Immature natural killer cell (primary cell): Measurements from ENCODE around the gene OGDHL. TPM values are rescaled to one million over a fixed set of nuclear protein-coding genes. Genes with fewer than 3 reads are reported as not detected.

Experiments used
- DNase-seq, 3 donors: peaks; one replicate each; pipeline ENCODE4 v3.0.0; 2022; ENCODE audit warnings: mixed read lengths in 1 of 3
- H3K27ac Mint-ChIP-seq, 6 donors: one replicate each; pipeline ENCODE4 v1.8.0; 2020; ENCODE audit warnings: mixed read lengths in 6 of 6, mild to moderate bottlenecking in 5 of 6, inconsistent platforms in 4 of 6, moderate library complexity in 3 of 6
- H3K27me3 Mint-ChIP-seq, 3 donors: one replicate each; pipeline ENCODE4 v1.8.0; 2020 to 2021; ENCODE audit warnings: low read depth in 3 of 3, mild to moderate bottlenecking in 3 of 3, mixed read lengths in 3 of 3, moderate library complexity in 3 of 3, inconsistent platforms in 1 of 3
- H3K36me3 Mint-ChIP-seq, 3 donors: one replicate each; pipeline ENCODE4 v1.8.0; 2020; ENCODE audit warnings: mixed read lengths in 3 of 3, inconsistent platforms in 2 of 3, mild to moderate bottlenecking in 2 of 3
- H3K4me1 Mint-ChIP-seq, 2 donors: one replicate each; pipeline ENCODE4 v1.8.0; 2020; ENCODE audit warnings: inconsistent platforms in 2 of 2, mild to moderate bottlenecking in 2 of 2, mixed read lengths in 2 of 2, moderate library complexity in 1 of 2
- H3K4me3 Mint-ChIP-seq, 5 donors: one replicate each; pipeline ENCODE4 v1.8.0; 2020; ENCODE audit warnings: mild to moderate bottlenecking in 5 of 5, mixed read lengths in 5 of 5, inconsistent platforms in 3 of 5, moderate library complexity in 3 of 5
- H3K9me3 Mint-ChIP-seq, 6 donors: one replicate each; pipeline ENCODE4 v1.8.0; 2020; ENCODE audit warnings: mild to moderate bottlenecking in 6 of 6, mixed read lengths in 6 of 6, inconsistent platforms in 4 of 6, moderate library complexity in 3 of 6
- polyA plus RNA-seq, 3 donors: library from polyadenylated mRNA; unstranded; fragments of 300-500 nt; fragmentation: Illumina TruSeq; gene quantifications; one replicate each; pipeline ENCODE4 v1.2.3, GENCODE V29; 2021

OGDHL gene
- polyA plus RNA-seq, 3 donors from 2014 or later = not detected

DNA sequence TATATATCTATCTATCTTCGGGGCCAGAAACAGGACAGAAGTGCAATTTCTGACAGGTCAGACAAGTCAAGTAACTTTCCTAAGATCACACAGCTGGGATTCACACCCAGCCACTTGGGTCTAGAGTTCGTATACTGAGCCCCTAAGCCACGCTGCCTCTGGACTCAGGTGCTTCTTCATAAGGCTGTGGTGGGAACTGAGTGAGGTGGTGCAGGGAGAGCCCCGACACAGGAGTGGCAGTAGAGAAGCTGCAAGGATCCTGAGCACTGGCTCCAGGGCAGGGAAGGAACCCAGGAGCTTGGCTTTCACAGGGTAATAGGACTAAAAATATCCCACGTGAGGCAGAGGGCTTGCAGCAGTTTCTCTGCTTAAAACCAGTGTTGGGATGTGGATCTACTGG is 48.9 kb downstream of the OGDHL start:
- Mint-ChIP-seq H3K9me3 (peaks cover 0 to 2% (median under 1%) of the 10 kb centered on the region in 6 donors), H3K4me3 (no peak overlapping the region), H3K4me1 (no peaks in the 10 kb centered on the region), H3K27ac (no peak overlapping the region), H3K36me3 (no peaks in the 10 kb centered on the region), H3K27me3 (peaks cover 0 to 6% (median 2%) of the 10 kb centered on the region in 3 donors)
- no peak for DNase-seq

DNA sequence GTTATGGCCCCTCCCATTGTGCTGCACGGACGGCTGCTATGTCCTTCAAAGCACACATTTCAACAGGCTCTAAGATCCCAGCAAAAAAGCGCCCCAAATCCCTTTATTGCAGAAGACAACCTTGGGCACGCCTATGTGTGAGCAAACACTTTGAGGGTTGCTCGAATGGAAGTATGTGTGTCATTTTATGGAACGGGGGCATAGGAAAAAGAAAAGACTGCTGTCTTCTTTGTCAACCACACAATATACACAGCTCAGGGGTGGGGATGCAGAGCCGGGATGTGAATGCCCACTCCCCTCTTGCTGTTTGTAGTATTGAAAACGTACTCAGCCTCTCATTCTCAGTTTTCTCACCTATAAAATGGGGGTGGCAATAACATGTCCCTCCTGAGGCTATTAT is 50.6 kb downstream of the OGDHL start:
- H3K36me3 Mint-ChIP-seq = no peaks in the 10 kb centered on the region
- H3K9me3 Mint-ChIP-seq = peaks cover 0 to 2% (median under 1%) of the 10 kb centered on the region in 6 donors
- DNase-seq = no peak
- no peaks in the 10 kb centered on the region for H3K27me3 Mint-ChIP-seq
- H3K27ac Mint-ChIP-seq = no peak overlapping the region
- no peak overlapping the region for H3K4me3 Mint-ChIP-seq
- H3K4me1 Mint-ChIP-seq = no peaks in the 10 kb centered on the region

DNA sequence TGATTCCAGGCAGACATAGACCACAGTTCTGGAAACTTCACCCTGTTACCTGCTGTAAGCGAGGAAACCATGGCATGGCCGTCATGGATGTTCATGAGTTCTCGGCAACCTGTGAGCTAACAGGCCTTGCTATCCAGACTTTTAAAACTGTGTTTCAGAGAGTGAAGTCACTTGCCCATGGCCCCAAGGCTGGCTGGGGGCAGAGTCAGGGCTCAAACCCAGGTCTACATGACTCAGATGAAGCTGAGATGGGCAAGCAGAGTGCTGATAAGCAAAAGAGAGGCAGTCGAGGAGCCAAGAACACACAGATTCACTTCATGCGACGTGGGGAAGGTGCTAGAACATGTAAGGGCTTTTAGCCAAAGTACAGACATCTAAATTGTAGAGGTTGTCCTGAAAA is 51.2 kb downstream of the OGDHL start:
- Mint-ChIP-seq H3K4me1 (no peaks in the 10 kb centered on the region), H3K4me3 (no peak overlapping the region), H3K9me3 (peaks cover 0 to 2% (median under 1%) of the 10 kb centered on the region in 6 donors), H3K36me3 (no peaks in the 10 kb centered on the region), H3K27ac (no peak overlapping the region), H3K27me3 (no peaks in the 10 kb centered on the region)
- no peak for DNase-seq

DNA sequence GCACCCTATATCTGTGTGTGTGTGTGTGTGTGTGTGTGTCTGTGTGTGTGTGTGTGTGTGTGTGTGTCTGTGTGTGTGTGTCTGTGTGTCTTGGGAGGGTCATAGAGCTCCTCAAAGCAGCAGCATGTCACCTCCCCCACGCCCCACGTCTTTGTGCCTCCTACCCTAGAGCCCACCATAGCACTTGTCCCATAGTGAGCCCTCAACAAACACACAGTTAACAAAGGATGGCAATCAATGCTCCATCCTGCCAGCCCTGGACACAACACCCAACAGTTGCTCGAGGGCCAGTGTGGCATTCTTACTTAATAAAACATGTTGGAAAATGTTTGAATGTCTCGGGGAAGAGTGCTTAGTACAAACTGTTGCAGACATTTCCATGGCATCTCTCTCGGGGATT is 52.2 kb downstream of the OGDHL start:
- no peak for DNase-seq
- Mint-ChIP-seq H3K4me3 (no peak overlapping the region), H3K36me3 (no peaks in the 10 kb centered on the region), H3K4me1 (no peaks in the 10 kb centered on the region), H3K9me3 (peaks cover 0 to 2% (median under 1%) of the 10 kb centered on the region in 6 donors), H3K27me3 (no peaks in the 10 kb centered on the region), H3K27ac (no peak overlapping the region)

DNA sequence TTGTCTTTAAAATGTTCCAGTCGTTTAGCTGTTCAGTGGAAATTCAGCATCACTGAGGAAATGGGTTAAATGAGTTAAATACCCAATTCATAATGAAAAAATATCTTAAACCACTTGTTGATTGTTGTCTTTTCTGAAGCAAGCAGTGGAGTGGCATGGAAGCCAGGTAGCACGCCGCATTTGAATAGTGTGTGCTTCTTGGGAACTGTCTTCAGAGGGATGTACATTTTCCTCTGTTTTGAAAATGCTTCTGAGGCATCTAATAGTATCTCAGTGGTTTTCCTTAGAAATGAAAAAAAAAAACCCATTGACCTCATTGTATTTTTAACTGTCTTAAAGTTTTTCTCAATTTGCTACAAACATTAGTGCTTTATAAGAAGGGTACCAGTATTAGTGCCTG is 54.5 kb downstream of the OGDHL start:
- H3K4me1 Mint-ChIP-seq = no peaks in the 10 kb centered on the region
- no peaks in the 10 kb centered on the region for H3K36me3 Mint-ChIP-seq
- H3K4me3 Mint-ChIP-seq = no peak overlapping the region
- H3K9me3 Mint-ChIP-seq = no peaks in the 10 kb centered on the region
- DNase-seq = no peak
- H3K27ac Mint-ChIP-seq = no peak overlapping the region
- peaks cover 0 to 2% (median 2%) of the 10 kb centered on the region in 3 donors for H3K27me3 Mint-ChIP-seq

DNA sequence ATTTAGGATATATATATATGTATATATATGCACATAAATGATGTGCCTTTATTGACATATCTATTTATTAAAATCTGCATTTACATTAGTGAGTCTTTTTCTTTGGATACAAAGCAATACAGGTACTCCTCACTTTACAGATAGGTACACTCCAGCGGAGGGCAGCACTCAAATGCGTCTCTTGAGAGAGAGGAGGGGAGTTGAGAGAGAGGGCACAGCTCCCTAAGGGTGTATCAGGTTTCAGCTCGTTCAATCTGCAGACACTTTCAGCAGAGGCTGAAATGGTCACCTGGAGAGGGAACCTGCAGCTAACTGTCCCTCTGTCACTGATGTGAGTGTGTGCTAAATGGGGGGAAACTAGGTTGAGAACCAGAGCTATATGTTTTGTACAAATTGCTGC is 61.1 kb downstream of the OGDHL start:
- no peak for DNase-seq
- Mint-ChIP-seq H3K36me3 (no peaks in the 10 kb centered on the region), H3K4me1 (no peaks in the 10 kb centered on the region), H3K4me3 (no peak overlapping the region), H3K27me3 (peaks cover 0 to 5% (median 4%) of the 10 kb centered on the region in 3 donors), H3K9me3 (no peaks in the 10 kb centered on the region), H3K27ac (no peak overlapping the region)

DNA sequence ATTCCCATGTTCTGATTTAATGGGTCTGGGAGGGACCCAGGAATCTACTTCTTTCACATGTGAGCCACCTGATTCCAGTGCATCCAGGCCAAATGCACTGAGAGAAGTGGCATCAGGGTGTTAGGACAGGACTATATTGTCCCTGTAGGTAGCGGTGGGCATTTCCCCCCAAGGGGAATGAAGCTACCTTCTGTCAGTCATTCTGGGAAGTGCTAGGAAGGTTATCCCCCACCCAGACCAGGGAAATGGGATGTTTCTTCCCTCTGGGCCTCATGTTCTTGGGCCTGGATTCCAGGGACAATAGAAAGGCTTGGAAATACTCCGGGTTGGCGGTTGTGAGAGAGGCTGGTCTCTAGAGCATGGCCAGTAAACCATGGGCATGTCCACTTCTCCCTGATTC is 61.9 kb downstream of the OGDHL start:
- DNase-seq = no peak
- no peak overlapping the region for H3K27ac Mint-ChIP-seq
- peaks cover 0 to 5% (median 4%) of the 10 kb centered on the region in 3 donors for H3K27me3 Mint-ChIP-seq
- no peaks in the 10 kb centered on the region for H3K9me3 Mint-ChIP-seq
- no peaks in the 10 kb centered on the region for H3K4me1 Mint-ChIP-seq
- H3K4me3 Mint-ChIP-seq = no peak overlapping the region
- no peaks in the 10 kb centered on the region for H3K36me3 Mint-ChIP-seq

DNA sequence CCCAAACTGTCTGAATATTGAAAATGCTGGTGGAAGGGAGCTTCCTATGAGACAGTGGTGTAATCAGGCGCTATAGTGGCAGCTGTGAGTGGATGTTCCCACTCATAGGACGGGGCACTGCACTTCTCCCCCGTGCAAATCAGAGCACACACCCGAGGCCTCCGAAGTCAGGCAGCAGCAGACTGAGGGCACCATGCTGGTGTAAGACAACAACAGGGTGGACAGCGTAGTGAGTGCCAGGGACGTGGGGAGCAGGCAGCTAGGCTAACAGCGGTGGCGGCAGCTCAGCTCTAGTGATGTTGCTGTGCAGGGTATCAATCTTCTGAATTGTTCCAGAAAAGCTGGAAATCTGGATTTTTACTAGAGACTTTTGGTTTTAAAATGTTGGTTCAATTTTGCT is 63.4 kb downstream of the OGDHL start:
- H3K27ac Mint-ChIP-seq = no peak overlapping the region
- peaks cover under 1 to 5% (median 2%) of the 10 kb centered on the region in 3 donors for H3K27me3 Mint-ChIP-seq
- no peak for DNase-seq
- no peaks in the 10 kb centered on the region for H3K36me3 Mint-ChIP-seq
- H3K4me3 Mint-ChIP-seq = no peak overlapping the region
- no peaks in the 10 kb centered on the region for H3K4me1 Mint-ChIP-seq
- no peaks in the 10 kb centered on the region for H3K9me3 Mint-ChIP-seq

DNA sequence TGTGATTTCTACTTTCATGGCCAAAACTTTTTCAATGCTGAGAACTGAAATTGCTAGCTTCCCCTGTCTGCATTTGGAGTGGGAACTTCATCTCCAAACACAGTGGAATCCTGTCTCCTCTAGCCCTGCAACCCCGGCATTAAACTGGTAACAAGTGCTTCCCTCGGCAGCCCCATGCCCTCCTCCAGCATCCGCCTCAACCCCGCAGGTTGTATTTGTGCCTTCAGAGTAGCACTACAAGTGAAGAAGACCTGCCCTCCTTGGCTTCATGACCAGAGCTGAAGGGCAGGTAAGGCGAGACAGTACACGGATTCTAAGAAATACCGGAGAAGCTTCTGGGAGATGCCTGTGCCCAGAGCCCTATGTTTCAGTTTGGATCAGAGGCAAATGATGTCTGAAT is 65.8 kb downstream of the OGDHL start:
- H3K27ac Mint-ChIP-seq = no peak overlapping the region
- no peaks in the 10 kb centered on the region for H3K4me1 Mint-ChIP-seq
- no peaks in the 10 kb centered on the region for H3K9me3 Mint-ChIP-seq
- H3K36me3 Mint-ChIP-seq = no peaks in the 10 kb centered on the region
- peaks cover 1 to 10% (median 3%) of the 10 kb centered on the region in 3 donors for H3K27me3 Mint-ChIP-seq
- H3K4me3 Mint-ChIP-seq = no peak overlapping the region
- DNase-seq = no peak

DNA sequence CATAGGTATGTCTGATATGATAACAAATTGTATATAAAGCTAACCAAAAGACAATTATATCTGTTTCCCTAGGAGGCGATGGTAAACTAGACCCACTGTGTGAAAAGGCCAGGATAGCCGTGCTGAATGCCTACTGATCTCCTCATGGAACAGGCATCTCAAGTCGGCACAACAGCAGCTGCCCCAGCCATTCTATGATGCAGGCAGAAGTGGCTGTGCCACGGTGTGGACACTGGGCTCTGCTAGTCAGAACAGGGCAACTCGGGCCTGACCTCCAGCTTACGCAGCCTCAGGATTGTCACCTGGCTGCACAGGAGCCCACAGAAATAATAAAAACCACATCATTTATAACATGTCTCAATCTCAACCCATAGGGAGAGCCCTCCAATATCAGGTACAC is 67.7 kb downstream of the OGDHL start:
- H3K4me1 Mint-ChIP-seq = no peaks in the 10 kb centered on the region
- peaks cover 0 to 5% (median under 1%) of the 10 kb centered on the region in 6 donors for H3K9me3 Mint-ChIP-seq
- no peaks in the 10 kb centered on the region for H3K36me3 Mint-ChIP-seq
- no peak overlapping the region for H3K27ac Mint-ChIP-seq
- no peak overlapping the region for H3K4me3 Mint-ChIP-seq
- no peak for DNase-seq
- H3K27me3 Mint-ChIP-seq = peaks cover 2 to 15% (median 8%) of the 10 kb centered on the region in 3 donors

DNA sequence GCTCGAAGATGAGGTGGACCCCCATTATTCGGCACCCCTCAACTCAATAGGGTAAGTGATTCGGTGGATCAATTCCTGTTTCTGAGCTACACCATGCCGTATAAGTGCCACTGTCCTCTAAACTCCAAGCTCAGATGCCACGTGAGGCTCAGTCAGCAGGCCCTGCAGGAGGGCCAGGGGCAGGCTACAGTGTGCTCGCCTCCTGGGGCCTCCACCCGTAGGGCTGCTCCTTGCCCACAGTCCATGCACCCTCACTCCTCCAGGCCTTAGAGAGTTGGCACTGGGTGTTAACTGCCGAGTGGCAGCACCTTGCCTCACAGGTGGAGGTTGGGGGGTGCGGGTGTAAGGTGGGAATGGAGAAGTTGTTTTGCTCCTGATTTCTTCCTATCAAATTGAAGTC is 70.5 kb downstream of the OGDHL start:
- Mint-ChIP-seq H3K27ac (no peak overlapping the region), H3K9me3 (peaks cover 0 to 17% (median 11%) of the 10 kb centered on the region in 6 donors), H3K4me3 (no peak overlapping the region), H3K36me3 (peaks cover 0 to 4% (median 0%) of the 10 kb centered on the region in 3 donors), H3K27me3 (peaks cover 7 to 27% (median 19%) of the 10 kb centered on the region in 3 donors), H3K4me1 (no peaks in the 10 kb centered on the region)
- no peak for DNase-seq

DNA sequence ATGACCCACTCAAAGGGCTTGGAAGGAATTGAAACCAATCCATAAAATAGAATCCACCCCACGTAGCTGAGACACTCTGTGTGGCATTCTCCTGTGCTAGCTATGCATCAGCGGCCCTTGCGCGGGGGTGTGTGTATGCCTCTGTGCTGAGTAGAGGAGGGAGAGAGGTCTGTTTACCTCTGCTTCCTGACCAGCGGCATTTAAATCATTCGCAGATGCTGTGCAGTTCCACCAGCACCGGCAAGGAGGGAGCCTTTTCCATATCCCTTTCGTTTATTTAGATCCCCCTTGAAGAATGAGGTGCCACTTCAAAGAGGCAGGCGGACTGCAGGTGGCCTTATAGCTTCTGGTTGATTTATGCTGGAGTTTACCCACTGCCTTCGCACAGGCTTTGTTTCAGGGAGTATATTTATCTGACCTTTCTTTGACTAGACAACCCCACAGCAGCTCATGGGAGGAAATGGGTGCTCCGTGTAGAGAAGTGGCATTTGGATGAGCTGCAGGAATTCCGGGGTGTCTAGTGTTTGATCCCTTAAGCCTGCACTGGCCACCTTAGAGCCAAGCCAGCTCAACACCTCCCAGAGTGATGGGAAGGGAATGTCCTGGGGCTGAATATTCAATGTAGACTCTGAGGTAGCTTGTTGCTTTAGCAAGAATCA is 71.3 kb downstream of the OGDHL start:
- H3K9me3 Mint-ChIP-seq = peaks cover 0 to 24% (median 14%) of the 10 kb centered on the region in 6 donors
- no peak overlapping the region for H3K27ac Mint-ChIP-seq
- H3K36me3 Mint-ChIP-seq = peaks cover 0 to 4% (median 0%) of the 10 kb centered on the region in 3 donors
- no peak for DNase-seq
- no peaks in the 10 kb centered on the region for H3K4me1 Mint-ChIP-seq
- H3K27me3 Mint-ChIP-seq = peaks cover 7 to 27% (median 22%) of the 10 kb centered on the region in 3 donors
- H3K4me3 Mint-ChIP-seq = no peak overlapping the region

DNA sequence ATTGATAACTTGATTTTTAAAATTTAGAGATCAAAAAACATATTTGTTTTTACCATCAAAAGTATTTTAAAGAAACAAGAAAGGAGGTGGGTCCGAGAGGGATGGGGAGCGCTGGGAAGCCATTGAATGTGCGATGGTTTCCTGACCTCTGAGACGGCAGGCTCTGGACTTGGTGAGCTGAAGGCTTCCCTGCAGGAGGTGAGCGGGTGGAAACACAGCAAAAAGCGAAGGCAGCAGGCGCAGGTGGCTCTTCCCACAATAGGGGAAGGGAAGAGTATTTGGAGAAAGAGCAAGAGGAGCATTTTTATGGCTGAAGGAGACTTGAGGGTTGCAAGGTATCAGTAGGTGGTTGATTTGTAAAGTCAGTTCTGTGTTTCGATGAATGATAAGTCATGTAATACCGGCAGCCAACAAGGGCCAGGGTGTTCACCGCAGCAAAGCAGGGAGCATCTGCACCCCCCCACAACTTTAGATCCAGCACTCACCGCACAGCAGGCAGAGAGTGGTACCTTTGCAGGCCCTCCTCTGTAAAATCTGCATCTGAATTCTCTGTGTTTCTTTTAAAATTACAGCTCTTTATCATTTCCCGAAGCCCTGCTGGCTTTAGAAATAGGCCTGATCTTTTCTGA is 72.1 kb downstream of the OGDHL start:
- H3K4me1 Mint-ChIP-seq = no peaks in the 10 kb centered on the region
- peak overlapping the region in 1 of 5 donors; percentile 2 for H3K4me3 Mint-ChIP-seq
- peaks cover 0 to 4% (median 0%) of the 10 kb centered on the region in 3 donors for H3K36me3 Mint-ChIP-seq
- H3K9me3 Mint-ChIP-seq = peaks cover 0 to 28% (median 16%) of the 10 kb centered on the region in 6 donors
- peaks cover 7 to 27% (median 25%) of the 10 kb centered on the region in 3 donors for H3K27me3 Mint-ChIP-seq
- no peak for DNase-seq
- no peak overlapping the region for H3K27ac Mint-ChIP-seq

DNA sequence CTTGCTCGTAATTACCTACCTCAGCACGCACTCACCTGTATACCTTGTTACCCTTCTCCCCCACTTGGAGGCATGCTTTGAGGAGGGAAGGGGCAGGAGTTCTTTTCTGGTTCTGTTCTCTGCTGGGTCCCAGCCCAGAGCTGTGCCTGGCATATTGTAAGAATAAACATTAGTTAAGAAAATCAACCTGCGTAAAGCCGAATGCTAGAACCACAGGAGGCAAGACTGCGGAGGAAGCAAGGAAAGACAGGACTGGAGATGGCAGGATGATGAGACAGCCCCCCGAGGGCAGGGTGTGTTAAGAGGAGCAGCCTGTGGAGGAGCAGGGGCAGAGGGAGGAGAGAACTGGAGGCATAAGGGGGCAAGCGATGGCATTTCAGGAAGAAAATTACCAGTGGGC is 73.2 kb downstream of the OGDHL start:
- Mint-ChIP-seq H3K27me3 (peaks cover 12 to 27% (median 25%) of the 10 kb centered on the region in 3 donors), H3K27ac (no peak overlapping the region), H3K9me3 (peaks cover 3 to 28% (median 16%) of the 10 kb centered on the region in 6 donors)

More for the DNA sequence above, 73.2 kb downstream of the OGDHL start:
- Mint-ChIP-seq H3K4me3 (no peak overlapping the region), H3K4me1 (no peaks in the 10 kb centered on the region), H3K36me3 (peaks cover 0 to 4% (median 0%) of the 10 kb centered on the region in 3 donors)
- DNase-seq = no peak
